GM23338 (cell line): ENCODE data around the gene PEX19. TPM values are rescaled to one million over a fixed set of nuclear protein-coding genes. Genes with fewer than 3 reads are reported as not detected.

Source experiments
- CREB1 ChIP-seq: fragments of 250-450 bp; sonication (Bioruptor Pico); IDR thresholded peaks from 2 replicates; pipeline ENCODE4 v1.5.0; 2020; ENCODE audit warnings: low read depth, mild to moderate bottlenecking, moderate library complexity
- EZH2phosphoT487 ChIP-seq: fragments of 200-600 bp; sonication (generic); IDR thresholded peaks from one replicate; pipeline ENCODE4 v1.8.1; 2018; ENCODE audit warnings: antibody characterized with exemption; ENCODE audit not compliant: unreplicated experiment
- REST ChIP-seq: IDR thresholded peaks from one replicate; pipeline ENCODE4 v1.6.1; 2018; ENCODE audit warnings: antibody characterized with exemption; ENCODE audit not compliant: unreplicated experiment
- STAT1 ChIP-seq: IDR thresholded peaks from one replicate; pipeline ENCODE4 v1.6.1; 2016; ENCODE audit warnings: antibody characterized with exemption; ENCODE audit not compliant: unreplicated experiment
- ZNF114 ChIP-seq: fragments of 250-450 bp; sonication (Bioruptor Pico); IDR thresholded peaks from 2 replicates; pipeline ENCODE4 v1.5.0; 2020; ENCODE audit warnings: mild to moderate bottlenecking, moderate library complexity
- ZNF331 ChIP-seq: fragments of 250-450 bp; sonication (Bioruptor Pico); IDR thresholded peaks from 2 replicates; pipeline ENCODE4 v1.5.0; 2020; ENCODE audit warnings: low read depth, mild to moderate bottlenecking, moderate library complexity
- ZNF462 ChIP-seq: fragments of 250-450 bp; sonication (Bioruptor Pico); IDR thresholded peaks from 2 replicates; pipeline ENCODE4 v1.5.0; 2020; ENCODE audit warnings: mild to moderate bottlenecking, moderate library complexity
- polyA plus RNA-seq: library from polyadenylated mRNA; unstranded; fragments of >200 nt; fragmentation: Nextera tagmentation; extraction: Ambion mirVana; gene quantifications from 2 replicates; pipeline ENCODE4 v1.2.1, GENCODE V29; 2016
- total RNA-seq: library from RNA; depleted of rRNA; stranded (reverse); fragments of >200 nt; shearing (Covaris generic); gene quantifications from 2 replicates; pipeline ENCODE4 v1.2.3, GENCODE V29; 2014

The PEX19 gene
- total and polyA plus RNA-seq, 2 experiments from 2014 or later = 21.8 to 56.7 TPM

- TF ChIP-seq ZNF462 (CRISPR knock-in tag) (no peak), ZNF114 (CRISPR knock-in tag) (no peak), ZNF331 (CRISPR knock-in tag) (no peak), CREB1 (no peak), REST (no peak), EZH2phosphoT487 (no peak), STAT1 (no peak)
These were observed 47.4 kb downstream of the PEX19 start (continued) for GRCh38 chr1:160237558-160237957.
